HG02610 (cell line): ENCODE results near the gene CD48.

Experiments used
- ATAC-seq: cut with Tn5 transposase; IDR thresholded peaks from one replicate; pipeline ENCODE4 v1.9.1; 2021; ENCODE audit warnings: mild to moderate bottlenecking, moderate library complexity; ENCODE audit not compliant: unreplicated experiment

Gene CD48

GRCh38 chr1:160711602-160712311 is at the start of gene CD48:
CD48 (minus strand) TSS chr1:160711822; CDS start chr1:160711763, 59 bp downstream.
- ATAC-seq: peak; percentile 36

DNA sequence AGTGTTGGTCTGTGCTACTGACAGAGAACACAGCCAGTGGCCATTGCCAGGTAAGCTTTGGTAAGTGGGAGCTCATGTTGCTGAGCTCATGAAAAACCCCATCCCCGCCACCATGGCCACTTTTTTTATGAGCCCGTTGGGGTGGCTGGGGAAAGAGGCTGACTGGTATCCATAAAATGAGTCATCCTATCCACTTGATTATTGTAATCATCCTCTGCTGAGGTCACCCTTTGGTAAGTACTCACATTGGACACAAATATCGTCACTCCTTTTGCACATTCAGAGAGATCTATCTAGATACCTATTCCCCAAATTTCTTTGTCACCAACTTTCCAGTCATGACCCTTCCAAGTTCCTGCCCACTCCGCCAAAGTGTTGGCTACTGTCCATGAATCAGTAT is 49.4 kb upstream of the CD48 start:
- ATAC-seq: no peak

GRCh38 chr1:160759740-160760139 is 48.1 kb upstream of the CD48 start:
- ATAC-seq: no peak

- ATAC-seq: no peak
These were observed 46.9 kb upstream of the CD48 start for GRCh38 chr1:160758521-160758920.

DNA sequence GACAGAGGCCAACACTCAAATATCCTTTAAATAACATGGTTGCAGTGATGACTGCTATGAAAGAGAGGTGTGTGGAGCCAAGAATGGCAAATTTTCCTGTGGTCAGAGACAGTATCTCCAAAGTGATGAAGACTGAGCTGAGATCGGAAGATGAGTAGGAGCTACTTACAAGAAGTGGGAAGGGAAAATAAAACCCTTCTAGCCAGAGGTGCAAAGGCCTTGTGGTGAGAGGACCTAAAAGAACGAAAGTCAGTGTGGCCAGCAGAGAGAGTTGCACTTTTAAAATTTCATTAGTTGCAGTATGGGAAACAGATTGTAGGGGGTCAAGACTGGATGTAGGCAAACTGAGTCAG is 45.2 kb upstream of the CD48 start:
- peak; percentile 33 for ATAC-seq

- ATAC-seq: peak; percentile 53
These were observed 44.6 kb upstream of the CD48 start for GRCh38 chr1:160755911-160756848.

GRCh38 chr1:160755461-160755860 is 43.8 kb upstream of the CD48 start:
- no peak for ATAC-seq

GRCh38 chr1:160753594-160753993 is 42.0 kb upstream of the CD48 start:
- ATAC-seq: no peak

- ATAC-seq: no peak
These were observed 41.3 kb upstream of the CD48 start for GRCh38 chr1:160752924-160753323.

GRCh38 chr1:160752406-160752805 is 40.8 kb upstream of the CD48 start:
- no peak for ATAC-seq

- no peak for ATAC-seq
These were observed 39.0 kb upstream of the CD48 start for GRCh38 chr1:160750608-160751007.

DNA sequence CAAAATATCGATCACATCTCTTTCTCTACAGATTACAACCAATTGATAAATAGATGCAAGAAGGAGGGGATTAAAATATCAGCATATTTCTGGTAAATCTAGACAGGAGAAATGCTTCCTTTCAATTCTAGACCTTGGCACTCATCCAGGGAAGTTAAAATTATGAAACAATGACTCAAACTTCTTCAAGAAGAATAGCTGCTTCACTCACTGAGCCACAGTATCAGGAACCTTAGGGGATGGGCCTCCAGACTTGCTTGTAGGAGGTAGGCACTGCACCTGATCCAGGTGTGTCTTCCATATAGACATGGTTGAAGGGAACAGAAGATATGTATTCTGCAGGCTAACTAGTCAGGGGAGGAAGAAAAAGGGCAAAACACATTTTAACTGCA is 37.3 kb upstream of the CD48 start:
- no peak for ATAC-seq

DNA sequence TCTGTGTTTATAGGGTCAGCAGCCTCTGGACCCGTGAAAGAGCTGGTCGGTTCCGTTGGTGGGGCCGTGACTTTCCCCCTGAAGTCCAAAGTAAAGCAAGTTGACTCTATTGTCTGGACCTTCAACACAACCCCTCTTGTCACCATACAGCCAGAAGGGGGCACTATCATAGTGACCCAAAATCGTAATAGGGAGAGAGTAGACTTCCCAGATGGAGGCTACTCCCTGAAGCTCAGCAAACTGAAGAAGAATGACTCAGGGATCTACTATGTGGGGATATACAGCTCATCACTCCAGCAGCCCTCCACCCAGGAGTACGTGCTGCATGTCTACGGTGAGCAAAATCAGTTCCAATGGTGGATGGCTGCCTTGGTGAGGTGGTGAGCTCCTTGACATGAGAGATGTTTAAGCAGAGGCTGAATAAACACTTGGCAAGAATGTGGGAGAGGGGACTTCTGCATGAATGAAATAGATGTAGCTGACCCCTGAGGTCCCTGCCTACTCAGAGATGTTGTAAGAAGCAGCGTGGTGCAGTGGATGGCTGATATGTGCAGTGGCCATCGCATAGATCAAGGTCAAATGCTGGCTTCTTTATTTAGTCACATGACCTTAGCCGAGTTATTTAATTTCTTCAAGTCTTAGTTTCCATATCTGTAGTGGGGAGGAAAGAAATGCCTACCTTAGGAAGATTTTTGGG is 36.7 kb upstream of the CD48 start:
- ATAC-seq: no peak

GRCh38 chr1:160747717-160748116 is 36.1 kb upstream of the CD48 start:
- ATAC-seq: no peak

GRCh38 chr1:160746836-160747500 is 35.3 kb upstream of the CD48 start:
- ATAC-seq: no peak

DNA sequence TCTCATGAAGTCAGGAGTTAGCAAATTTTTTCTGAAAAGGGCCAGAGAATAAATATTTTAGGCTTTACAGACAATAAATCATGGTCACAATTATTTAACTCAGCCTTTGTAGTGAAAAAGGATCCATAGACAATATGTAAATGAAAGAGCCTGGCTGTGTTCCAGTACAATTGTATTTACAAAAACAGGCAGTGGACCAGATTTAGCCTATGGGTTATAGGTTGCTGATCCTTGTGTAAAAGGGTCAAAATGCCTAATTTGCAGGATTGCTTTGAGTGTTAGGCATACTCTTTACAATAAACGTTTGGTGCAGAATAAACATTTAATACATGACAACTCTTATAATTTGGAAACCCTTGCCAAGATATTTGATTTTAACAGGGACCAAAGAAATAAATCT is 33.9 kb upstream of the CD48 start:
- ATAC-seq: no peak

- ATAC-seq: no peak
These were observed 33.4 kb upstream of the CD48 start for GRCh38 chr1:160744852-160745520.

DNA sequence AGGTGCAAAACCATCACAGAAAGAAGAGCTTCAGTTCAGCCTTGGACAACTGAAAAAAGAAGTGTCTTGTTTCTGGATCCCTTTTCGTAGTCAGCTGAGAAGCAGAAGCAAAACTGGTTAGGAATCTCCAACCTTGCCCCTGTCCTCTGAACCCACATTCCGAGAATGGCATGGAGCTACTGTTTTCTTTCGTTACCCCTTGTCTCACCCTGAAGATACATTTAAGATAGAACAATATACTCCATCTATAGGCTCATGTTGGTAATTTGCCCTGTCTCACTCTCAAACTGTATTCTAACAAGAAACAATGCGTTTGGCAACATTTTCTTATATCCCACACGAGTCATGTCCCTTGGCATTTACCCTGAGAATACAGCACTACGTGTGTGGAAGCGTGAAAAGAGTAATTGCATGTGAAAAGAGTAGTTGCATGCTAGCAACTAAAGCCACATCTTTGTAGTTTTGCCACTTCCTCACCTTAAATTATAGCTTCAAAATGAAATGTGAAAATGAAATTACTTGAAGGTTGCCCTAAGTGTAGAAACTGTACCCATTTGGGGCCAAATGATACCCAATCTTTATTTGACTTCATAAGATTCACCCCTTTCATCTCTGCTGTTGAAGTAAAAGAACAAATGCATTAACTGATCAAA is 32.7 kb upstream of the CD48 start:
- ATAC-seq: no peak

GRCh38 chr1:160743266-160743665 is 31.6 kb upstream of the CD48 start:
- no peak for ATAC-seq
